B cell (primary cell): ENCODE data around the gene HEXD. TPM values are rescaled to one million over a fixed set of nuclear protein-coding genes. Genes with fewer than 3 reads are reported as not detected.
A peak's percentile ranks its signal among the peaks of the same experiment; 100 is the strongest.

Source experiments
- ATAC-seq: fragments of 200-7000 bp; cut with Tn5 transposase; one replicate; pipeline ENCODE4 v1.10.0; 2021; ENCODE audit warnings: low read depth, mild to moderate bottlenecking, moderate number of reproducible peaks, moderate library complexity
- CTCF ChIA-PET: fragments of 350-600 bp; sonication (Branson Sonifier 250); formaldehyde crosslinking; loops from one replicate; lab custom pipeline; 2021; ENCODE audit warnings: antibody characterized with exemption, inconsistent platforms; lab: Charles Lee
- POLR2A ChIA-PET: fragments of 350-600 bp; sonication (Branson Sonifier 250); formaldehyde crosslinking; loops from one replicate; lab custom pipeline; 2021; ENCODE audit warnings: antibody characterized with exemption; lab: Charles Lee
- DNase-seq: peaks from one replicate; pipeline ENCODE4 v3.0.0; 2013
- H2AFZ ChIP-seq: 2 replicates; pipeline ENCODE4 v1.6.1; 2012; ENCODE audit warnings: mild to moderate bottlenecking, low read depth, low read length; ENCODE audit not compliant: insufficient read depth, poor library complexity, severe bottlenecking
- H3K27ac ChIP-seq, 2 donors: 1 replicate in 1 of 2; 2 replicates in 1 of 2; pipeline ENCODE4 v1.5.1; 2012 to 2013; ENCODE audit warnings: low read length in 2 of 2, mild to moderate bottlenecking in 2 of 2, moderate library complexity in 1 of 2
- H3K27me3 ChIP-seq, 4 experiments: fragments of 200-600 bp in 1 of 4; sonication (generic) in 1 of 4; replicated peaks in 1 of 4; 1 replicate in 2 of 4; 2 replicates in 2 of 4; pipeline versions ENCODE4 v1.6.1 to v1.7.0; 2013 to 2016; ENCODE audit warnings: low read length in 3 of 4, mild to moderate bottlenecking in 2 of 4, mixed read lengths in 1 of 4, moderate library complexity in 1 of 4; ENCODE audit not compliant: insufficient read depth in 4 of 4, control insufficient read depth in 3 of 4; ENCODE audit errors: control extremely low read depth in 1 of 4
- H3K36me3 ChIP-seq, 2 experiments: replicated peaks in 1 of 2; 1 replicate in 1 of 2; 2 replicates in 1 of 2; pipeline versions ENCODE4 v1.6.1 to v1.7.1; 2013; ENCODE audit warnings: low read length in 1 of 2; ENCODE audit not compliant: insufficient read depth in 2 of 2, control insufficient read depth in 1 of 2; ENCODE audit errors: control extremely low read depth in 1 of 2, extremely low read depth in 1 of 2
- H3K4me1 ChIP-seq, 2 donors: fragments of 200-600 bp in 1 of 2; sonication (generic) in 1 of 2; 1 replicate in 1 of 2; 2 replicates in 1 of 2; pipeline versions ENCODE4 v1.5.1 to v1.6.1; 2013 to 2017; ENCODE audit warnings: low read length in 2 of 2; ENCODE audit not compliant: control insufficient read depth in 2 of 2, insufficient read depth in 2 of 2
- H3K4me2 ChIP-seq: replicated peaks from 2 replicates; pipeline ENCODE3; 2012; ENCODE audit warnings: mild to moderate bottlenecking, low read depth, low read length; ENCODE audit not compliant: poor library complexity, severe bottlenecking
- H3K4me3 ChIP-seq, 5 experiments: fragments of 200-600 bp in 1 of 5; sonication (generic) in 1 of 5; 1 replicate in 3 of 5; 2 replicates in 2 of 5; pipeline versions ENCODE4 v1.5.1 to v1.7.0; 2011 to 2016; ENCODE audit warnings: low read length in 4 of 5, mild to moderate bottlenecking in 4 of 5, low read depth in 2 of 5, control low read depth in 1 of 5, moderate library complexity in 1 of 5; ENCODE audit not compliant: insufficient read depth in 1 of 5; ENCODE audit errors: control extremely low read depth in 1 of 5, extremely low read depth in 1 of 5
- H3K79me2 ChIP-seq: fragments of 200-600 bp; sonication (generic); one replicate; pipeline ENCODE4 v1.6.0; 2016; ENCODE audit warnings: low read length; ENCODE audit not compliant: control insufficient read depth, insufficient read depth
- H3K9ac ChIP-seq: fragments of 200-600 bp; sonication (generic); 2 replicates; pipeline ENCODE4 v1.6.1; 2017; ENCODE audit warnings: mild to moderate bottlenecking, low read length, moderate library complexity
- H3K9me3 ChIP-seq, 3 donors: one replicate each; pipeline versions ENCODE4 v1.6.1 to v1.7.1; 2013; ENCODE audit warnings: low read length in 2 of 3; ENCODE audit not compliant: control insufficient read depth in 2 of 3, insufficient read depth in 1 of 3; ENCODE audit errors: control extremely low read depth in 1 of 3
- H4K20me1 ChIP-seq: 2 replicates; pipeline ENCODE4 v1.6.0; 2012; ENCODE audit warnings: mild to moderate bottlenecking, low read length; ENCODE audit not compliant: insufficient read depth, control insufficient read depth, poor library complexity, severe bottlenecking
- H3K27ac Mint-ChIP-seq: one replicate; pipeline ENCODE4 v1.8.0; 2021; ENCODE audit warnings: mixed read lengths
- H3K27me3 Mint-ChIP-seq: one replicate; pipeline ENCODE4 v1.8.0; 2021; ENCODE audit warnings: mixed read lengths
- H3K4me1 Mint-ChIP-seq: one replicate; pipeline ENCODE4 v1.8.0; 2021; ENCODE audit warnings: mixed read lengths
- H3K4me3 Mint-ChIP-seq: one replicate; pipeline ENCODE4 v1.8.0; 2021; ENCODE audit warnings: mixed read lengths
- H3K9me3 Mint-ChIP-seq: one replicate; pipeline ENCODE4 v1.8.0; 2022; ENCODE audit warnings: mixed read lengths; ENCODE audit not compliant: insufficient read depth
- EZH2 ChIP-seq: IDR thresholded peaks from 2 replicates; pipeline ENCODE4 v1.6.1; 2012; ENCODE audit warnings: borderline replicate concordance, low read depth, mild to moderate bottlenecking, moderate library complexity, low read length; ENCODE audit not compliant: insufficient read depth, poor library complexity, severe bottlenecking
- WGBS: methylation state at CpG from one replicate; pipeline ENCODE4 v1.1.5; 2013; ENCODE audit warnings: missing lambda C conversion rate; ENCODE audit not compliant: insufficient coverage; 5-methylcytosine and 5-hydroxymethylcytosine counted together
- intact Hi-C: fragments of 100-400 bp; cut with micrococcal nuclease; formaldehyde crosslinking; loops from one replicate; pipeline ENCODE4 v1.10.0; 2022
- polyA plus RNA-seq: library from polyadenylated mRNA; depleted of rRNA; stranded (reverse); fragments of >200 nt; gene quantifications from 2 replicates; pipeline ENCODE4 v1.2.3, GENCODE V29; 2012
- total RNA-seq, 2 donors: library from RNA; stranded (reverse); fragments of 120-200 nt in 1 of 2; gene quantifications; 1 replicate in 1 of 2; 2 replicates in 1 of 2; pipeline versions ENCODE4 v1.2.3 to v1.2.4, GENCODE V29; 2013 to 2022
- TF ChIP-seq, protein P1 (sequence below): fragments of 200-600 bp; IDR thresholded peaks from one replicate; pipeline ENCODE4 v1.8.0; 2022; ENCODE audit warnings: antibody characterized with exemption, mild to moderate bottlenecking

Gene HEXD
- total and polyA plus RNA-seq, 2 donors (not counting 1 experiment from before 2014, with no cell fraction given): 128 to 317 TPM

DNA sequence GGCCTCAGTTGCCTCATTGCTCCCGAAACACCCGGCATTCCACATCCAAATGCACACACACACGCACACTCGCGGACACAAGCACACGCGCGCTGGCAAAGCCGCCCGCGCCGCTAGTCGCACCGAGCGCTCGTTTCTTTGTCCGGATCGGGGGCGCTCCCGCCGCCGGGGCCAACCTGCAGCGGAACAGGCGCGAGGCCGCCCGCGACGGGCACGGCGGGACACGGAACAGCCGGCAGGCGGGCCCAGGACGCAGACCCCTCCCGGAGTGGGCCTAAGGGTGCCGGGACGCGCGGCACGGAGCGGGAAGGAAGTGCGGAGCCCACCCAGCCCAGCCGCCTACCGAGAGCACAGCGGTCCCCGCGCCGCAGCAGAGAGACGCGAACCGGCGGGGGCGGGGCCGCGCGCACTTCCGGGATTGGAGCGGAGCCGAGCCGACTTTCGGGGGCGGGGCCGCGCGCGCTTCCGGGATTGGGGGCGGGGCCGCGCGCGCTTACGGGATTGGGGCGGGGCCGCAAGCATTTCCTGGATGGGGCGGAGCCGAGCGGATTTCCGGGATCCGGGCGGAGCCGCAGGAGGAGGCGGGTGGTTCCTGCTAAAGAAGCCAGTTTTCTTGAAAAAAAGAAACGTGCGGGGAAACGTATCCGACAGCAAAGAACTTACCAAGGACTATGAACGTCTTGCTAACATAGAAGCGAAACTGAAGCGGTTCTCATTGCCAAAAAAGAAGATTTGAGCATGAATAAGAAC is 32.4 kb downstream of the HEXD start, which contains the start of gene CYBC1:
CYBC1 (minus strand) TSS at position 396 of the 750 bp plus-strand sequence. CDS start 1,498 bp downstream, outside the sequence.
- POLR2A ChIA-PET: interaction anchor here (1.4 to 1.8 kb wide), 2 partner anchors 8 to 33 kb away, joined by 5 to 24 read pairs; partner anchors contain the start of gene NARF
- H2AFZ ChIP-seq: peak within 1 kb of the TSS; percentile 68

More for the DNA sequence above, 32.4 kb downstream of the HEXD start, which contains the start of gene CYBC1:
- peak within 1 kb of the TSS; percentile 95 to 99 for H3K27ac ChIP-seq
- no peaks in the 10 kb centered on the region for H3K9me3 Mint-ChIP-seq
- peak within 1 kb of the TSS; percentile 81 to 99 (median 93) for H3K4me3 ChIP-seq
- TF ChIP-seq EZH2: no peak
- TF ChIP-seq, protein P1, sequence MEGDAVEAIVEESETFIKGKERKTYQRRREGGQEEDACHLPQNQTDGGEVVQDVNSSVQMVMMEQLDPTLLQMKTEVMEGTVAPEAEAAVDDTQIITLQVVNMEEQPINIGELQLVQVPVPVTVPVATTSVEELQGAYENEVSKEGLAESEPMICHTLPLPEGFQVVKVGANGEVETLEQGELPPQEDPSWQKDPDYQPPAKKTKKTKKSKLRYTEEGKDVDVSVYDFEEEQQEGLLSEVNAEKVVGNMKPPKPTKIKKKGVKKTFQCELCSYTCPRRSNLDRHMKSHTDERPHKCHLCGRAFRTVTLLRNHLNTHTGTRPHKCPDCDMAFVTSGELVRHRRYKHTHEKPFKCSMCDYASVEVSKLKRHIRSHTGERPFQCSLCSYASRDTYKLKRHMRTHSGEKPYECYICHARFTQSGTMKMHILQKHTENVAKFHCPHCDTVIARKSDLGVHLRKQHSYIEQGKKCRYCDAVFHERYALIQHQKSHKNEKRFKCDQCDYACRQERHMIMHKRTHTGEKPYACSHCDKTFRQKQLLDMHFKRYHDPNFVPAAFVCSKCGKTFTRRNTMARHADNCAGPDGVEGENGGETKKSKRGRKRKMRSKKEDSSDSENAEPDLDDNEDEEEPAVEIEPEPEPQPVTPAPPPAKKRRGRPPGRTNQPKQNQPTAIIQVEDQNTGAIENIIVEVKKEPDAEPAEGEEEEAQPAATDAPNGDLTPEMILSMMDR: no peak
- intact Hi-C loops: loop anchor here (1.0 kb wide), 2 partner anchors 8 to 36 kb away; partner anchors contain the start of gene NARF
- peaks cover 13% of the 10 kb centered on the region for H4K20me1 ChIP-seq
- peak within 1 kb of the TSS; percentile 98 for H3K9ac ChIP-seq
- under 1% methylated on average over 88 of the region's 91 CpGs for WGBS
- peaks cover 40% of the 10 kb centered on the region for H3K4me1 Mint-ChIP-seq
- H3K9me3 ChIP-seq: peaks cover 0 to 4% (median 0%) of the 10 kb centered on the region in 3 donors
- peak; percentile 55 for ATAC-seq
- peak within 1 kb of the TSS; percentile 88 for H3K4me3 Mint-ChIP-seq
- peak within 1 kb of the TSS; percentile 95 for H3K4me2 ChIP-seq
- H3K36me3 ChIP-seq: peaks cover 1 to 23% of the 10 kb centered on the region in 2 experiments
- H3K27me3 Mint-ChIP-seq: no peaks in the 10 kb centered on the region
- peaks cover 56% of the 10 kb centered on the region for H3K79me2 ChIP-seq
- no peaks in the 10 kb centered on the region for H3K27me3 ChIP-seq
- peaks cover 17 to 46% of the 10 kb centered on the region in 2 donors for H3K4me1 ChIP-seq
- CTCF ChIA-PET: interaction anchor here (1.1 to 2.8 kb wide), 2 partner anchors 31 to 352 kb away, joined by 3 to 11 read pairs; partner anchors contain the start of genes FASN and OGFOD3
- H3K27ac Mint-ChIP-seq: peak within 1 kb of the TSS; percentile 96
- peak; percentile 97 for DNase-seq
